SK-MEL-5 (cell line): ENCODE data around the gene DPYSL5. TPM values are rescaled to one million over a fixed set of nuclear protein-coding genes. Genes with fewer than 3 reads are reported as not detected.

Experiments used
- DNase-seq: peaks from one replicate; pipeline ENCODE4 v3.0.0-alpha.2; 2016; ENCODE audit warnings: low read depth, low spot score
- in situ Hi-C: cut with HindIII; loops from 2 replicates; pipeline ENCODE4 v1.10.0; 2016; ENCODE audit warnings: low sequenced_read_pairs, high pct_unique_total_duplicates, low pct_unique_long_range_greater_than_20kb
- total RNA-seq: library from RNA; depleted of rRNA; stranded (reverse); fragments of >200 nt; shearing (Covaris generic); gene quantifications from 2 replicates; pipeline ENCODE4 v1.2.3, GENCODE V29; 2014

Gene DPYSL5
- total RNA-seq, 1 experiment from 2014 or later = not detected

GRCh38 chr2:26887151-26887550, 39.2 kb downstream of the DPYSL5 start:
- in situ Hi-C loops = no loop called here
- no peak for DNase-seq

- in situ Hi-C loops = no loop called here
- DNase-seq = no peak
Measured at GRCh38 chr2:26889796-26890195, 41.9 kb downstream of the DPYSL5 start.

DNA sequence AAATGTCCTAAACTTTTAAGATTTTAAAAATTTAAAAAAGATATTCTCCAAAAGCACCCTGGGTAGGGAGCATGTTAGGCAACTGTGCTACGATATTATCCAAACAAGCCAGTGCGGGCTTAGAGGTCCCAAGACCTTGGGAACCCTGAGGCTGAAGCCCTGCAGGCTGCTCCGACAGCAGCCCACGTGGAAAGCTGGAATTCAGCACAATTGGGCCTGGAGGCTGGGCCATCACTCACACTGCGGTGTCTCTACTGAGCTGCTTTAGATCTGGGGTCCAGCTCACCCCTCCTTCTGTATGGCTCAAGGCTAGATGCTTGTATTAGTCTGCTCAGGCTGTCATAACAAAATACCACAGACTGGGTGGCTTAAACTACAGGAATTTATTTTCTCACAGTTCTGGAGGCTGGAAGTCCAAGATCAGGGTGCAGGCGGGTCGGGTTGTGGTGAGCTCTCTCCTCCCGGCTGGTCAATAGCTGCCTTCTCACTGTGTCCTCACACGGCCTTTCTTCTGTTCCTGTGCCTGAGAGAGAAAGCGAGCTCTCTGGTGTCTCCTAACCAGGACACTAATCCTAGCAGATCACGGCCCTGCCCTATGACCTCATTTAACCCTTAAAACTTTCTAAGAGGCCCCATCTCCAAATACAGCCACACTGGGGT, 42.5 kb downstream of the DPYSL5 start:
- no peak for DNase-seq
- in situ Hi-C loops = no loop called here

DNA sequence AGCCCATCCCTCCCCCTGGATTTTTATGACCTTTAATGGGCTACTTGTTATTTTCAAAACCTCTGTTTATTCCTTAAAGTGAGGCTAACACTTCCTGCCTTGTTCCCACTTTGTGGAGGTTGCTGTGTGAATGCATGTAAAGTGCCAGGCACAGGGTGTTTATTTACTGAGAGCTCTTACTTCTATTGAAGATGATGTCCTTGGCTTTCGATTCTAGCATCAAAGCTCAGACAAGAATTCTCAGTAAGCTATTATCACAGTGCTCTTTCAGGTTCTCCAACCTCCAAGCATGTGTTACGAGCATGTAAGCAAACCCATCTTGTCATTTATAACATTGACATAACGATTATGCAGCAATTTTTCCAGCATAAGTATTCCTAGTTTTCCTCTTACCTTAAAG, 44.2 kb downstream of the DPYSL5 start:
- in situ Hi-C loops = no loop called here
- no peak for DNase-seq

DNA sequence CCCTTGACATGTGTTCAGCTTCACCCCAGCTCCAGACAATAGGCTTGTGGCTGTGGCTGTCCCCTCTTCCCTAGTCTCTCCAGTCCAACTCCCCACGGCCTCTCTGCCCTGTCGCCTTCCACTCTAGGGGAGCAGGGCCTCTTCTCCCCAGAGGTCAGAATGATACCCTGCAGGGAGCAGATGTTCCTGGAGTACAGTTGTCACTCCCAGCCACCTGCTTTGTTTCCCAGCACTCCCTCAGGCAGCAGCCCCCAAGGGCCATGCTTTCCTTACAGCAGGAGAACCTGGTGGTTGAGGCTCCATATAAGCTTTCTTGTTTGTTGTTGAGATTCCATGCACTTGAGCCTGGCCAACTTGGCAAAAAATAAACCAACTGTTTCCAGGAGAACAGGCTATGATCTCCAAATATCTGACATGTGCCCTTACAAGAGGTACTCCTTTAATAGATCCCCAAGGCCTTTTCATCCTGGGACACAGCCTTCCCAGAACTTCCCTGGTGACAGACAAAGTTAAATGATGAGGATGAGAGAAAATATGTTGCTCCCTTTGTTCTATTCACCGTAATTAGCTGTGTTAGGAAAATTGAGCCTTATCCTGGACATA, 45.1 kb downstream of the DPYSL5 start:
- no peak for DNase-seq
- in situ Hi-C loops = no loop called here

- in situ Hi-C loops = no loop called here
- DNase-seq = no peak
Measured at GRCh38 chr2:26894136-26894535, 46.2 kb downstream of the DPYSL5 start.

- no peak for DNase-seq
- in situ Hi-C loops = no loop called here
Measured at GRCh38 chr2:26897807-26898479, 50.0 kb downstream of the DPYSL5 start.

GRCh38 chr2:26898480-26899078, 50.6 kb downstream of the DPYSL5 start:
- in situ Hi-C loops = no loop called here
- DNase-seq = no peak

DNA sequence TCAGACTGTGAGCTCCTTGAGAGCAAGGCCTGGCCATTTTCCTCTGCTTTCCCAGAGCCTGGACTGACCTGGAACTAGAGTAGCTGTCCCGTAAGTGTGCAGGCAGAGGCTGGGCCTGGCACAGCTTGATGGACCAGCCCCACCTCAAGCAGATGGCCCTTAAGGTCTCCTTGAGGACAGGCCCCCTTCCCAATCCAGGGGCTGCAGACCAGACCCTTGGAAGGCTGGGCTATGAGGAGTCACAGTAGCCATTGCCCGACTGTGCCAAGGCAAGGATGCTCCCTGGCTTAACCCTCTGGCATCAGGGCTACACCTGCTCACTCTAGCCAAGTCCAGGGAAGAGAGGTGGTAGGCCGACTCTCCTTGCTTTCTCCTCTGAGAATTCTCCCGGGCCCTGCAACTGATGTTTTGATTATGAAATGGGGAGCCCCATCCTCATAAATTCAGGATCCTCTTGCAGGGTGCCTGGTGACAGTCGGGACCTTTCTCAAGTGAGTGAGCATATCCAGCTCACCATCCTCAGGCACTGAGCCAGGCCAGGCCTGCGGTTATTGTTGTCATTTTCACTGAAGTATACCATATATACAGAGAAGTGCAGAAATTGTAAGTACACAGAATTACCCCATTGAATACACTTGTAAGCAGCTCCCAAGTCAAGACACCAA, 51.7 kb downstream of the DPYSL5 start:
- no peak for DNase-seq
- in situ Hi-C loops = no loop called here

DNA sequence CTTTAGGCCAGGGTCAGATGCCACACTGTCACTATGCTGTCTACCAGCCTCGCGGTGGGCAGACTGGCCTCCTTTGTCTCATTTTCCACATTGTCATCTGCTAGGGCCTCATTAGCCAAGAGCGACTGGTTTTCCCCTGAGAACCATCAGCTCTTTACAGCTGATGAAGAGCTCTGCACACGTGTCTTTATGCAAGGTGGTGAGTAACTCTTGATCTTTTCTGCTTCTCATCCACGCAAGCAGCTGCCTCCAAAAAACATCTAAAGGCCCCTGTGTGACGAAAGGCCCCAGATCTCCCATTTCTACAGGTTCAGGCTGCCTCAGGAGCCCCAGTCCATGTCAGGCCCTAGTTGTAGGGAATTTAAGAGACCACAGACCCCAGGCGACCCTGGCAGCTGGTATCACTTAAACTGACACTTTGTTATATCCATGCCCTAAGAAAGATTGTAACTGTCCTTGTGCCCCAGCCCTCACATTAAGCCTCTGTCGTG, 52.9 kb downstream of the DPYSL5 start:
- no peak for DNase-seq
- in situ Hi-C loops = no loop called here

- in situ Hi-C loops = no loop called here
- DNase-seq = no peak
Measured at GRCh38 chr2:26901326-26902183, 53.6 kb downstream of the DPYSL5 start.

GRCh38 chr2:26903676-26904075, 55.7 kb downstream of the DPYSL5 start:
- no peak for DNase-seq
- in situ Hi-C loops = no loop called here

DNA sequence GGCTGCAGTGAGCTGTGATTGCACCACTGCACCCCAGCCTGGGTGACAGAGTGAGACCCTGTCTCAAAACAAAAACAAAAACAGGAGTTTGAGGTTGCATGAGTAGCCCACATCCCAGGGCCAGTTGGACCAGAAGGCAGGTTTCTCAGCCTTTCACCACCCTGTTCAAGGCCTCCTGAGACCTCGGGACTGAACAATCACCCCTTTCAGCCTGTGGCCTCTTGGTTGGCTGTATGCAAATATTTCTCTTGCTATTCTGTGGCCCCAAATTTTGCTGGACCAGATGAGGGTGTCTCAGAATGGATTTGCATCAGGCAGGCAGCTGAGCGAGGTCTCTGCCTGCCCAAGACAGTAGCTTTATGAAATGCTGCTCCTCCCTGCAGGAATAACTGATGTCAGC, 56.9 kb downstream of the DPYSL5 start:
- DNase-seq = no peak
- in situ Hi-C loops = no loop called here

DNA sequence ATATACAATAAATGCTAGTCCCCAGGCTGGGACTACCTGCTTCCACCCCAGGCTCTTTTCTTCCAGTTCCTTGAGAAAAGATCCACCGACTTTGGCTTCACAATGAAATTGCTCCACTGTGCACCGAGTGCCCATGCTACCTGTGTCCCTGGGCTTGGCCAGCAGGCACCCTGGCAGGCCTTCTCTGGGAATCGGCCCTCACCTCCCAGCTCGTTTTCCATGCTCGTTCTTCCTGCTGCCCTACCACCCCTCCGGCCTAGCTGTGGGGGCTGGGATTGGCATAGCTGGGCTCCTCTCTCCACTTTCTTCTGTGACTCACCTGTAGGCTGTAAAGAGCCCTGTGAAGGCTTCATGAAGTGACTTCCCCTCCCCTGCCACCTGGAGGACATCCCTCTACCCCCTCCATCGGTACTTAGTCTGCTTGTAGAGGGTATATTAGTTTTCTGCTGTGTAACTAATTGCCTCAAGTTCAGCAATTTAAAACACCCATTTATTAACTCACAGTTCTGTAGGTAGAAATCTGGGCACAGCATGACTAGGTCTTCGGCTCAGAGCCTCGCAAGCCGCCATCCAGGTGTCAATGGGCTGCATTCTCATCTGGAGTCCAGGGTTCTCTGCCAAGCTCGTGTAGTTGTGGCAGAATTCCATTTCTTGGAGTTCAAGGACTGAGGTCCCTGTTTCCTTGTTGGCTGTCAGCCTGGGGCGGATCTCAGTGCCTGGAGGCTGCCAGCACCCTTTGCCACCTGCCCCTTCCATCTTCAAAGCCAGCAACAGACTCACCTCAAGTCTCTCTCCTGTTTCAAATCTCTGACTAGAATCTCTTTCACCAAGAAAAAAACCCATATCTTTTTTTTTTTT, 57.6 kb downstream of the DPYSL5 start:
- in situ Hi-C loops = no loop called here

DNA sequence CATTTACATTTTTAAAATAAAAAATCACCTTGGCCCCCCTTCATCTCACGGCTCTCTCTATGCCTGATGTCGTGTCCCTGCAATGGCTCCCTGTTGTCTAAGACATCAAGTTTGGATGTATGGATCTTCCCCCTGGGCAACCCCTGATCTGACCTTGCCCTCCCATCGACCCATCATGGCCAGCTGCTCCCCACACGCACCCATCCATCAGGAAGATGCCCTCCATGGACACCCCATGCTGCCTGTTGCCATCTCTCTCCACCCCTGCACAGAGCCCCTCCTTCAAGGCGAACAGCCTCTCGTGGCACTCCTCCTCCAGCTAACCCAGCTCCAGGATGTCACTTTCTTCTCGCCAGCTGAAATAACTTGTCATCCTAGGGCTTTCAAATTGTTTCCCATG, 59.5 kb downstream of the DPYSL5 start:
- in situ Hi-C loops = no loop called here
- no peak for DNase-seq

More for the DNA sequence above, 57.6 kb downstream of the DPYSL5 start:
- DNase-seq = no peak

DNA sequence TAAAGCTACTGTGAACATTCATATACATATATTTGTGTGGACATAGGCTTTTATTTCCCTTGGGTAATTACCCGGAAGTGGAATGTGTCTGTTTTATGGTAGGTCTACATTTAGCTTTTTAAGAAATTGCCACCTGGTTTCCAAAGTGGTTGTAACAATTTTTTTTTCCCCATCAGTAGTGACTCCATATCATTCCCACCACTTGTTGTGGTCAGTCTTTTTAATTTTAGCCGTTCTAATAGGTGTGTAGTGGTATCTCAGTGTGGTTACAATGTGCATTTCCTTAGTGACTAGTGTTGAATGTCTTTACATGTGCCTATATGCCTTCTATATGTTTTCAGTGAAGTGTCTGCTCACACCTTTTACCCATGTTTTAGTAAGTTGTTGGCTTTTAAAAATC, 62.2 kb downstream of the DPYSL5 start:
- no peak for DNase-seq
- in situ Hi-C loops = no loop called here
